ENCODE measurements around the gene CCDC27. TPM values are rescaled to one million over a fixed set of nuclear protein-coding genes. Genes with fewer than 3 reads are reported as not detected.

CCDC27 gene
- total and polyA plus RNA-seq, 2 of the 13 experiments (the other 11 are each of a cell fraction or from before 2014, with no cell fraction given): not detected

- CTCF ChIA-PET (ENCODE audit: low intra/inter-chr PET ratio, low total read pairs): no interaction called here
- H3K9ac ChIP-seq (ENCODE audit: insufficient read depth, low read depth, low read length): peak overlapping the region; percentile 78
- POLR2A ChIA-PET: interaction anchor here (1.0 kb wide), 1 partner anchor 22 kb away, joined by 3 read pairs; no protein-coding TSS in a partner anchor
- in situ Hi-C loops (cut with HindIII; ENCODE audit: extremely low pct_ligation_motif_present, low pct_unique_long_range_greater_than_20kb) (no loop called here), intact Hi-C loops (cut with micrococcal nuclease; ENCODE audit: unreplicated experiment) (no loop called here)
- no peak overlapping the region for H3K27ac ChIP-seq (ENCODE audit: extremely low read length, insufficient read depth, low read length)
- BruUV-seq (replicated peaks): TSS peak; percentile 51
- peaks cover 6% of the 10 kb centered on the region for H3K79me2 ChIP-seq (ENCODE audit: insufficient read depth, low read length)
- H3K27me3 ChIP-seq (ENCODE audit: control insufficient read depth in 1 of 2, insufficient read depth in 2 of 2, low read length in 2 of 2): peaks cover 0 to 8% of the 10 kb centered on the region in 2 experiments; a peak in 2 of 5 replicates
- H3K4me3 ChIP-seq (replicated peaks in 1 of 3; ENCODE audit: insufficient read depth in 1 of 3, low read depth in 2 of 3, low read length in 3 of 3): peak overlapping the region; percentile 72 to 96 (median 84)
- peaks cover 31% of the 10 kb centered on the region for H3K4me1 ChIP-seq (ENCODE audit: insufficient read depth, low read length)
- FAIRE-seq: no peak
- no peak for ATAC-seq
- H3K36me3 ChIP-seq (replicated peaks in 1 of 2; ENCODE audit: control insufficient read depth in 1 of 2, insufficient read depth in 2 of 2, low read length in 2 of 2): peaks cover 3 to 23% of the 10 kb centered on the region in 2 experiments; a peak in 4 of 5 replicates
- peak overlapping the region; percentile 85 for H3K4me2 ChIP-seq (ENCODE audit: low read depth, low read length)
- no peaks in the 10 kb centered on the region for H4K20me1 ChIP-seq (ENCODE audit: insufficient read depth, low read length)
- DNase-seq (ENCODE audit: low spot score): no peak
- H2AFZ ChIP-seq (ENCODE audit: low read length): no peak overlapping the region
- 93% methylated on average over 19 of the region's 25 CpGs for WGBS (ENCODE audit: low lambda C conversion rate)
- H3K9me3 ChIP-seq (ENCODE audit: low read length): no peaks in the 10 kb centered on the region
- no peak for TF ChIP-seq TEAD3 (CRISPR knock-in tag; optimal IDR thresholded peaks at IDR 0.05; ENCODE audit: borderline replicate concordance)
- TF ChIP-seq ZNF556 (CRISPR knock-in tag; IDR thresholded peaks at IDR 0.05; ENCODE audit: borderline replicate concordance): no peak
- TF ChIP-seq ZNF878 (CRISPR knock-in tag; IDR thresholded peaks at IDR 0.05): no peak
- TF ChIP-seq XBP1 (CRISPR knock-in tag; IDR thresholded peaks at IDR 0.05): no peak
- TF ChIP-seq ZNF839 (CRISPR knock-in tag; IDR thresholded peaks at IDR 0.05; ENCODE audit: borderline replicate concordance): no peak
- no peak for TF ChIP-seq HOXD1 (CRISPR knock-in tag; IDR thresholded peaks at IDR 0.05)
- no peak for TF ChIP-seq JUNB (CRISPR knock-in tag; IDR thresholded peaks at IDR 0.05; ENCODE audit: borderline replicate concordance)
- peak; percentile 5; the same call in 1 of the 2 replicates for TF ChIP-seq ZC3H13 (CRISPR knock-in tag; IDR thresholded peaks at IDR 0.05)
- no peak for TF ChIP-seq KDM3A (CRISPR knock-in tag; IDR thresholded peaks at IDR 0.05; ENCODE audit: low read depth)
- no peak for TF ChIP-seq NAIF1 (CRISPR knock-in tag; IDR thresholded peaks at IDR 0.05; ENCODE audit: borderline replicate concordance)
- TF ChIP-seq ATF6 (CRISPR knock-in tag; conservative IDR thresholded peaks at IDR 0.05): no peak
- TF ChIP-seq POLR2A (IDR thresholded peaks at IDR 0.05; ENCODE audit: insufficient read depth in 1 of 2, low read depth in 2 of 2, low read length in 2 of 2): no peak
- TF ChIP-seq BORCS8-MEF2B (CRISPR knock-in tag; IDR thresholded peaks at IDR 0.05): no peak
- TF ChIP-seq ZBTB37 (CRISPR knock-in tag; IDR thresholded peaks at IDR 0.05): no peak
- TF ChIP-seq ZNF253 (CRISPR knock-in tag; IDR thresholded peaks at IDR 0.05; ENCODE audit: borderline replicate concordance): 0 out of 2 replicates have a peak, but pooled peaks have one; percentile 15
- no peak for TF ChIP-seq SALL1 (CRISPR knock-in tag; IDR thresholded peaks at IDR 0.05)
- no peak for TF ChIP-seq ZNF782 (CRISPR knock-in tag; IDR thresholded peaks at IDR 0.05; ENCODE audit: borderline replicate concordance)
- no peak for TF ChIP-seq NONO (IDR thresholded peaks at IDR 0.05)
- TF ChIP-seq NONO (CRISPR knock-in tag; conservative IDR thresholded peaks at IDR 0.05): 0 out of 2 replicates have a peak, but pooled peaks have one; percentile 8
- TF ChIP-seq ZBTB7B (CRISPR knock-in tag; IDR thresholded peaks at IDR 0.05): no peak
- no peak for TF ChIP-seq LCORL (IDR thresholded peaks at IDR 0.05)
- no peak for TF ChIP-seq LCORL (CRISPR knock-in tag; IDR thresholded peaks at IDR 0.05)
Measured at GRCh38 chr1:3745590-3746381, 6.5 kb upstream of the CCDC27 start.
